ENCODE data around the gene SCAANT1.

The SCAANT1 gene

GRCh38 chr3:63876260-63876659 is 35.9 kb downstream of the SCAANT1 start:
- peaks cover 13% of the 10 kb centered on the region for H3K4me1 ChIP-seq
- no peaks in the 10 kb centered on the region for H3K36me3 ChIP-seq
- TF ChIP-seq, protein P1, sequence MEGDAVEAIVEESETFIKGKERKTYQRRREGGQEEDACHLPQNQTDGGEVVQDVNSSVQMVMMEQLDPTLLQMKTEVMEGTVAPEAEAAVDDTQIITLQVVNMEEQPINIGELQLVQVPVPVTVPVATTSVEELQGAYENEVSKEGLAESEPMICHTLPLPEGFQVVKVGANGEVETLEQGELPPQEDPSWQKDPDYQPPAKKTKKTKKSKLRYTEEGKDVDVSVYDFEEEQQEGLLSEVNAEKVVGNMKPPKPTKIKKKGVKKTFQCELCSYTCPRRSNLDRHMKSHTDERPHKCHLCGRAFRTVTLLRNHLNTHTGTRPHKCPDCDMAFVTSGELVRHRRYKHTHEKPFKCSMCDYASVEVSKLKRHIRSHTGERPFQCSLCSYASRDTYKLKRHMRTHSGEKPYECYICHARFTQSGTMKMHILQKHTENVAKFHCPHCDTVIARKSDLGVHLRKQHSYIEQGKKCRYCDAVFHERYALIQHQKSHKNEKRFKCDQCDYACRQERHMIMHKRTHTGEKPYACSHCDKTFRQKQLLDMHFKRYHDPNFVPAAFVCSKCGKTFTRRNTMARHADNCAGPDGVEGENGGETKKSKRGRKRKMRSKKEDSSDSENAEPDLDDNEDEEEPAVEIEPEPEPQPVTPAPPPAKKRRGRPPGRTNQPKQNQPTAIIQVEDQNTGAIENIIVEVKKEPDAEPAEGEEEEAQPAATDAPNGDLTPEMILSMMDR (IDR thresholded peaks at IDR 0.05; ENCODE audit: low read depth, low read length), result no peak
- DNase-seq, result no peak
- H3K9me3 ChIP-seq, result no peaks in the 10 kb centered on the region
- no peak overlapping the region for H3K4me3 ChIP-seq (ENCODE audit: low read depth, low read length)
- H3K27me3 ChIP-seq, result no peaks in the 10 kb centered on the region

GRCh38 chr3:63875510-63875909 is 36.7 kb downstream of the SCAANT1 start:
- no peak for DNase-seq
- no peaks in the 10 kb centered on the region for H3K36me3 ChIP-seq
- peaks cover 13% of the 10 kb centered on the region for H3K4me1 ChIP-seq
- H3K27me3 ChIP-seq, result no peaks in the 10 kb centered on the region
- no peaks in the 10 kb centered on the region for H3K9me3 ChIP-seq
- no peak overlapping the region for H3K4me3 ChIP-seq (ENCODE audit: low read depth, low read length)
- TF ChIP-seq, protein P1 (IDR thresholded peaks at IDR 0.05; ENCODE audit: low read depth, low read length), result no peak

- H3K9me3 ChIP-seq, result no peaks in the 10 kb centered on the region
- no peaks in the 10 kb centered on the region for H3K27me3 ChIP-seq
- H3K4me3 ChIP-seq (ENCODE audit: low read depth, low read length), result no peak overlapping the region
- DNase-seq, result no peak
- TF ChIP-seq, protein P1 (IDR thresholded peaks at IDR 0.05; ENCODE audit: low read depth, low read length), result no peak
- H3K36me3 ChIP-seq, result no peaks in the 10 kb centered on the region
- H3K4me1 ChIP-seq, result peaks cover 13% of the 10 kb centered on the region
Measured at GRCh38 chr3:63874769-63875168, 37.4 kb downstream of the SCAANT1 start.

DNA sequence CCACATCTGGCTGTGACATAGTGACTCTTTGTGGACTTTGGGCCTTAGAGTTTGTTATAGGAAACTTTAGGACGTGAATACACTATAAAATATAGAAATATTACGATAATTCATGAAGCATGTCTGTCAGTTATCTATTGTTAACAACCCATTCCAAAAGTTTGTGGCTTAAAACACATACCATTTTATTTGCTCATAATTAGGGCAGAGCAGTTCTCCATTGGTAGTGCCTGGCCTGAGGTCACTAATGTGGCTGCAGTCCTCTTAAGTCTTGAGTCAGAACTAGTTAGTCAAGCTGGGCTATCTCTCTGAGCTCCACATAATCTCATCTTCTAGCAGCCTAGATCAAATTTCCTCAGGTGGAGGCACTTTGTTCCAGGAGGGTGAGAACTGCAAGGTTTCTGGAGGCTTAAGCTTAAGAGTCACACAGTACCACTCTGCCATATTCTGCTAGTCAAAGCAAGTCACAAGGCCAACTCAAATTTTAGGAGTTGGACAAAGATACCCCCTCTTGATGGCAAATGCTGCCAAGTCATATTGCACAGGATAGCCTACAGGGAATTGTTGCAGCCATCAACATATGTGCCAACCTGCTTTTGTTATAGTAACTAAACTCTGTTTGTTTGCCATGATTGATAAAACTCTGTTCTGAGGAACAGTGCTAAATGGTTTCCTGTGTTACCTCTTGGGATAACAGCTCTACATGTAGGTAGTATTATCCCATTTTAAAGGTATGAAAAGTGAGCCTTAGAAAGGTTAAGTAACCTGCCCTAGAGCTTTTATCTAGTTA is 39.9 kb downstream of the SCAANT1 start:
- TF ChIP-seq, protein P1 (IDR thresholded peaks at IDR 0.05; ENCODE audit: low read depth, low read length), result no peak
- Histone ChIP-seq H3K4me1 (peaks cover 8% of the 10 kb centered on the region), H3K9me3 (no peaks in the 10 kb centered on the region), H3K4me3 (ENCODE audit: low read depth, low read length) (no peak overlapping the region), H3K36me3 (no peaks in the 10 kb centered on the region), H3K27me3 (no peaks in the 10 kb centered on the region)
- no peak for DNase-seq

GRCh38 chr3:63870615-63871005 is 41.6 kb downstream of the SCAANT1 start:
- no peaks in the 10 kb centered on the region for H3K36me3 ChIP-seq
- TF ChIP-seq, protein P1 (IDR thresholded peaks at IDR 0.05; ENCODE audit: low read depth, low read length), result no peak
- H3K4me3 ChIP-seq (ENCODE audit: low read depth, low read length), result no peak overlapping the region
- DNase-seq, result no peak
- no peaks in the 10 kb centered on the region for H3K4me1 ChIP-seq
- no peaks in the 10 kb centered on the region for H3K9me3 ChIP-seq
- no peaks in the 10 kb centered on the region for H3K27me3 ChIP-seq

DNA sequence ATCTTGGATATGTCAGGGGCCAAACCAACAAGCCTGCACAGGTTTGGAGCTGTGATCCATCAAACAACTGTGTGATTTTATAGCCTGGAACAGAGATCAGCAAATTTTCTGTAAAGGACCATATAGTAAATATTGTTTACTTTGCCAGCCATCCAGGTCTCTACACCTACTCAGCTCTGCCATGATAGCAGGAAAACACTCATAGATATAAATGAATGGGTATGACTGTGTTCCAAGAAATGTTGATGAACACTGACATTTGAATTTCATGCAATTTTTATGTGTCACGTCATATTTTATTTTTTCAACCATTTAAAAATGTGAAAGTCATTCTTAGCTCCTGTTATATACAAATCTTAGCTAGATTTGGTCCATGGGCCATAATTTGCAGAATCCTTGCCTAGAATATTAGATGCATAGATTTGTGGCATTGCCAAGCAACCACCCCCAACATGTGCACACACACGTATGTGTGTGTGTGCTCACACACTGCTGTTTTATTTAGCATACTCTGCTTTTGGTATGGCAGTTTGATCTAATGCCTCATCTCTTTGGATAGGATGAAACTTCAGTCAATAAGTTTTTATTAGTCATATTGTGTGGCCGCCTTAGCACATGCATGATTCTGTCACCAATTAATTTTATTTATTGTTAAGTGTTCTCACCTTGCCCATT is 42.1 kb downstream of the SCAANT1 start:
- no peaks in the 10 kb centered on the region for H3K9me3 ChIP-seq
- TF ChIP-seq, protein P1 (IDR thresholded peaks at IDR 0.05; ENCODE audit: low read depth, low read length), result no peak
- no peak for DNase-seq
- H3K27me3 ChIP-seq, result no peaks in the 10 kb centered on the region
- H3K4me3 ChIP-seq (ENCODE audit: low read depth, low read length), result no peak overlapping the region
- no peaks in the 10 kb centered on the region for H3K4me1 ChIP-seq
- no peaks in the 10 kb centered on the region for H3K36me3 ChIP-seq
